GM23338 (cell line): ENCODE measurements around the gene SPATA31E1.

ENCODE experiments used
- CREB1 ChIP-seq: fragments of 250-450 bp; sonication (Bioruptor Pico); IDR thresholded peaks from 2 replicates; pipeline ENCODE4 v1.5.0; 2020; ENCODE audit warnings: low read depth, mild to moderate bottlenecking, moderate library complexity
- EZH2 ChIP-seq: fragments of 200-600 bp; sonication (generic); IDR thresholded peaks from one replicate; pipeline ENCODE4 v1.8.0; 2017; ENCODE audit warnings: antibody characterized with exemption, mild to moderate bottlenecking, low read depth; ENCODE audit not compliant: unreplicated experiment
- EZH2phosphoT487 ChIP-seq: fragments of 200-600 bp; sonication (generic); IDR thresholded peaks from one replicate; pipeline ENCODE4 v1.8.1; 2018; ENCODE audit warnings: antibody characterized with exemption; ENCODE audit not compliant: unreplicated experiment
- TF ChIP-seq, protein P1 (sequence below), 2 experiments: fragments of 200-600 bp in 1 of 2; sonication (generic) in 1 of 2; conservative IDR thresholded peaks; 2 replicates each; pipeline versions ENCODE4 v1.5.1 to v1.6.1; 2016 to 2017; ENCODE audit warnings: antibody characterized with exemption in 2 of 2, low read depth in 2 of 2, mild to moderate bottlenecking in 2 of 2, moderate library complexity in 1 of 2
- TF ChIP-seq, protein P2 (sequence below): IDR thresholded peaks from 2 replicates; pipeline ENCODE4 v1.6.1; 2016; ENCODE audit warnings: antibody characterized with exemption

DNA sequence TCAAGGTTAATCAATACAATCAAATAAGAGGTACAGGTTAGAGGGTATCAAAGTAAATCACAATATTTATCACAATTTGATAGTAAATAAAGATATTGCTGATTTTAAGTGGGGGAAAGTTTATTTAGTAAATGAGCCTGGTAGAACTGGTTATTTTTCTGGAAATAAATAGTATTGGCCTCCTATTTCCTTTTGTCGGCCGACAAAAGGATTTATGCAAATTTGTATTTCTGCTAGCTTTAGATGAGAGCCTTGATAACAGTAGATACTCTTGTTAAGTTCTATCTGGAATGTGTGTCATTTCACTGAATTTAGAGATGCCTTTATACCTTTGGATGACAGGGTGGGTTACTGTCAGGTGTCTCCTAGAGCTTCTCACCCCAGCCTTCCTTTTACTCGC lies 17.8 kb upstream of the SPATA31E1 start:
- TF ChIP-seq, protein P1, sequence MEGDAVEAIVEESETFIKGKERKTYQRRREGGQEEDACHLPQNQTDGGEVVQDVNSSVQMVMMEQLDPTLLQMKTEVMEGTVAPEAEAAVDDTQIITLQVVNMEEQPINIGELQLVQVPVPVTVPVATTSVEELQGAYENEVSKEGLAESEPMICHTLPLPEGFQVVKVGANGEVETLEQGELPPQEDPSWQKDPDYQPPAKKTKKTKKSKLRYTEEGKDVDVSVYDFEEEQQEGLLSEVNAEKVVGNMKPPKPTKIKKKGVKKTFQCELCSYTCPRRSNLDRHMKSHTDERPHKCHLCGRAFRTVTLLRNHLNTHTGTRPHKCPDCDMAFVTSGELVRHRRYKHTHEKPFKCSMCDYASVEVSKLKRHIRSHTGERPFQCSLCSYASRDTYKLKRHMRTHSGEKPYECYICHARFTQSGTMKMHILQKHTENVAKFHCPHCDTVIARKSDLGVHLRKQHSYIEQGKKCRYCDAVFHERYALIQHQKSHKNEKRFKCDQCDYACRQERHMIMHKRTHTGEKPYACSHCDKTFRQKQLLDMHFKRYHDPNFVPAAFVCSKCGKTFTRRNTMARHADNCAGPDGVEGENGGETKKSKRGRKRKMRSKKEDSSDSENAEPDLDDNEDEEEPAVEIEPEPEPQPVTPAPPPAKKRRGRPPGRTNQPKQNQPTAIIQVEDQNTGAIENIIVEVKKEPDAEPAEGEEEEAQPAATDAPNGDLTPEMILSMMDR (conservative IDR thresholded peaks at IDR 0.05; ENCODE audit: low read depth in 2 of 2), result no peak
- TF ChIP-seq CREB1 (no peak), EZH2 (no peak), EZH2phosphoT487 (no peak)
- TF ChIP-seq, protein P2, sequence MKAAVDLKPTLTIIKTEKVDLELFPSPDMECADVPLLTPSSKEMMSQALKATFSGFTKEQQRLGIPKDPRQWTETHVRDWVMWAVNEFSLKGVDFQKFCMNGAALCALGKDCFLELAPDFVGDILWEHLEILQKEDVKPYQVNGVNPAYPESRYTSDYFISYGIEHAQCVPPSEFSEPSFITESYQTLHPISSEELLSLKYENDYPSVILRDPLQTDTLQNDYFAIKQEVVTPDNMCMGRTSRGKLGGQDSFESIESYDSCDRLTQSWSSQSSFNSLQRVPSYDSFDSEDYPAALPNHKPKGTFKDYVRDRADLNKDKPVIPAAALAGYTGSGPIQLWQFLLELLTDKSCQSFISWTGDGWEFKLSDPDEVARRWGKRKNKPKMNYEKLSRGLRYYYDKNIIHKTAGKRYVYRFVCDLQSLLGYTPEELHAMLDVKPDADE, result no peak
